ENCODE results near the gene ST3GAL3.

DNA sequence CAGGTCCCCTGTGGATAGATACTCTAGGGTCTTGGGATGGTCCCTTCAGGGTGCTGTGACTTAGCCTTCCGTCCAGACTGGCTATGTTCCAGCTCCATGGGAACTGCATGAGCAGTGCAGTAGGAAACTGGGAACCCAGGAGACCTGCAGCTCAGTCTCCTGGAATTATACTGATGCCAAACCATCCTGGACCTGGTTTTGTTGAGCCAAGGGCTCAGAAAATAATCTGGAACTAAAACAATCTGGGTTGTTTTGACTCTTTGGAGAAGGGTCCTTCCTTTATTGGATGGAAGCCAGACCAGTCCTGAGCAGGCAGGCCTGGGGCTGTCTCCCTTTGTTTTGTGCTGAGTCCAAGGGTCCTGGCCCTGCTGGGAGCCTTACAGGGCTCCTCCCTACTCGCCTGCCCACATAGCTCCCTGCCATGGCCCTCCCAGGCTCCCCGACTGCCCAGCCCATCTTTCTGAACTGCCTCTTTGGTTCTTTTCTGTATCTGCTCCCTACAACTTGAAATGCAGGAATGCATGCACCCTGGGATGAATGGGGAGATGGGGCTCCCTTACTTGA, 240.6 kb downstream of the ST3GAL3 start:
- TF ChIP-seq, protein P1, sequence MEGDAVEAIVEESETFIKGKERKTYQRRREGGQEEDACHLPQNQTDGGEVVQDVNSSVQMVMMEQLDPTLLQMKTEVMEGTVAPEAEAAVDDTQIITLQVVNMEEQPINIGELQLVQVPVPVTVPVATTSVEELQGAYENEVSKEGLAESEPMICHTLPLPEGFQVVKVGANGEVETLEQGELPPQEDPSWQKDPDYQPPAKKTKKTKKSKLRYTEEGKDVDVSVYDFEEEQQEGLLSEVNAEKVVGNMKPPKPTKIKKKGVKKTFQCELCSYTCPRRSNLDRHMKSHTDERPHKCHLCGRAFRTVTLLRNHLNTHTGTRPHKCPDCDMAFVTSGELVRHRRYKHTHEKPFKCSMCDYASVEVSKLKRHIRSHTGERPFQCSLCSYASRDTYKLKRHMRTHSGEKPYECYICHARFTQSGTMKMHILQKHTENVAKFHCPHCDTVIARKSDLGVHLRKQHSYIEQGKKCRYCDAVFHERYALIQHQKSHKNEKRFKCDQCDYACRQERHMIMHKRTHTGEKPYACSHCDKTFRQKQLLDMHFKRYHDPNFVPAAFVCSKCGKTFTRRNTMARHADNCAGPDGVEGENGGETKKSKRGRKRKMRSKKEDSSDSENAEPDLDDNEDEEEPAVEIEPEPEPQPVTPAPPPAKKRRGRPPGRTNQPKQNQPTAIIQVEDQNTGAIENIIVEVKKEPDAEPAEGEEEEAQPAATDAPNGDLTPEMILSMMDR (IDR thresholded peaks at IDR 0.05): no peak
- TF ChIP-seq POLR2A (IDR thresholded peaks at IDR 0.05) (no peak), POLR2AphosphoS5 (IDR thresholded peaks at IDR 0.05) (no peak)

Measured in breast epithelium (tissue), 3 donors.